Measurements from ENCODE around the gene DYNLRB1.
"Not testable (repeated sequence)": the region's sequence is repeated elsewhere in the genome, so short reads cannot be mapped to it uniquely, and the experiment has no call there.

GRCh38 chr20:34518863-34519262 lies 2.6 kb downstream of the DYNLRB1 start:
- not testable (repeated sequence) for TF ChIP-seq CTCF (IDR thresholded peaks at IDR 0.05); ZFX (IDR thresholded peaks at IDR 0.05; ENCODE audit: borderline replicate concordance)

All from 22Rv1 (cell line).